HG03103 (cell line): ENCODE results near the gene PLXNA3.

ENCODE experiments used
- ATAC-seq: cut with Tn5 transposase; IDR thresholded peaks from one replicate; pipeline ENCODE4 v1.9.1; 2021; ENCODE audit warnings: low read depth; ENCODE audit not compliant: unreplicated experiment

Gene PLXNA3

GRCh38 chrX:154525606-154526490, 67.8 kb downstream of the PLXNA3 start:
- ATAC-seq, result no peak

GRCh38 chrX:154526901-154527675, 69.0 kb downstream of the PLXNA3 start:
- ATAC-seq, result no peak
